ENCODE results near the gene SZT2.
A peak's percentile ranks its signal among the peaks of the same experiment; 100 is the strongest.

SZT2 gene

DNA sequence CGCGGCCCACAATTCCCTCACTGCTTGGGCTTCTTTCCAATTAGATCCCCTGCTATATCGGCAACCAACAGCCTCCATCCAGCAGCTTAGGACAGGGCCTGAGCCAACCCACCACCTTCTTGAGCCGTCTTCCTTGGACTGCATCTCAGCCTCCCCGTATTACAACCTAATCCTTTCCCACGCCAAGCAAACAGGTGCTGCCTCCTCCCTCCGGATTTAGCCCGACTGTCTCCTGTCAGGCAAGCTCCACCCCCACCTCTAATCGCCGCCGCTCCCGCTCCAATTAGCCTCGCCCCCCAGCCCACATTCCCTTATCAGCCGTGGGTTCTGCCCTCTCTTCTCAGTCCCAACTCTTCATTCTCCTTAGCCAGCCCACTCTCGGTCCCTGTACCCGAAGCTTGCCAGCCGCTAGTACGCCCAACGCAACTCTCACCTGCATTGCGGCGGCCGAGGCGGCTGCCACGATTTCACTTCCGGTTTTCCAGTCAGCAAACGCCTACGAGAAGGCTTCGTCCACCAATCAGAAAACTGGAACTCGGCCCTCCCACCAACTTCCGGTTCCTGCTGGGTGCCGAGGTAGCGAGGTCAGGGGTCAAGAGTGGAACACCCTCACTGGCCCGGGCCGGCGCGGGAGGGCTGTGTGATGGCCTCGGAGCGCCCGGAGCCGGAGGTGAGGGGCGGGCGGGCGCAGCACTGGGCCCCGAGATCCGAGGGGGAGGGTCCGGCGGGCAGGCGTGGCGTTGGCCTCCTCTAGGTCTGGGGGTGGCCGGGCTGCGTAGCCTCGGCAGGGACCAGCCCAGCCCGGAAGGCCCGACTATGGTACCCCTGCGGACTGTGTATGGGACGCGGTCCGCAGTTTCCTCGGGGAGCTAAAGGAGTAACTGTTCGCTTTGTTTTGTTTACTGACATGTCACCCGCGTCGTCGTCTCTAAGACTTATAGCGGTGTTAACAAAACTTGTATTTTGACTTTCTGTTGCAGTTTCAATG lies at the start of gene SZT2, which contains the start of gene MED8:
Gene SZT2 (plus strand): TSS at position 574 of the 988 bp plus-strand sequence. CDS start 70 bp downstream, at position 644.
Gene MED8 (minus strand): TSS at position 475 of the 988 bp plus-strand sequence. CDS start 36 bp downstream, at position 439.
- Histone ChIP-seq H3K9ac (peak within 1 kb of the TSS; percentile 67), H3K27me3 (ENCODE audit: control insufficient read depth, insufficient read depth, low read length) (no peaks in the 10 kb centered on the region), H3K4me3 (ENCODE audit: low read depth, low read length) (peak within 1 kb of the TSS; percentile 99), H3K4me2 (ENCODE audit: low read length) (peak within 1 kb of the TSS; percentile 92), H3K4me1 (peaks cover 10% of the 10 kb centered on the region), H3K9me3 (ENCODE audit: control insufficient read depth, low read length) (no peaks in the 10 kb centered on the region), H3K36me3 (ENCODE audit: control insufficient read depth, insufficient read depth, low read length) (no peaks in the 10 kb centered on the region), H3K79me2 (peaks cover 12% of the 10 kb centered on the region), H3K27ac (peak within 1 kb of the TSS; percentile 79), H2AFZ (peak within 1 kb of the TSS; percentile 89)
- TF ChIP-seq, protein P1, sequence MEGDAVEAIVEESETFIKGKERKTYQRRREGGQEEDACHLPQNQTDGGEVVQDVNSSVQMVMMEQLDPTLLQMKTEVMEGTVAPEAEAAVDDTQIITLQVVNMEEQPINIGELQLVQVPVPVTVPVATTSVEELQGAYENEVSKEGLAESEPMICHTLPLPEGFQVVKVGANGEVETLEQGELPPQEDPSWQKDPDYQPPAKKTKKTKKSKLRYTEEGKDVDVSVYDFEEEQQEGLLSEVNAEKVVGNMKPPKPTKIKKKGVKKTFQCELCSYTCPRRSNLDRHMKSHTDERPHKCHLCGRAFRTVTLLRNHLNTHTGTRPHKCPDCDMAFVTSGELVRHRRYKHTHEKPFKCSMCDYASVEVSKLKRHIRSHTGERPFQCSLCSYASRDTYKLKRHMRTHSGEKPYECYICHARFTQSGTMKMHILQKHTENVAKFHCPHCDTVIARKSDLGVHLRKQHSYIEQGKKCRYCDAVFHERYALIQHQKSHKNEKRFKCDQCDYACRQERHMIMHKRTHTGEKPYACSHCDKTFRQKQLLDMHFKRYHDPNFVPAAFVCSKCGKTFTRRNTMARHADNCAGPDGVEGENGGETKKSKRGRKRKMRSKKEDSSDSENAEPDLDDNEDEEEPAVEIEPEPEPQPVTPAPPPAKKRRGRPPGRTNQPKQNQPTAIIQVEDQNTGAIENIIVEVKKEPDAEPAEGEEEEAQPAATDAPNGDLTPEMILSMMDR (IDR thresholded peaks at IDR 0.05): no peak

DNA sequence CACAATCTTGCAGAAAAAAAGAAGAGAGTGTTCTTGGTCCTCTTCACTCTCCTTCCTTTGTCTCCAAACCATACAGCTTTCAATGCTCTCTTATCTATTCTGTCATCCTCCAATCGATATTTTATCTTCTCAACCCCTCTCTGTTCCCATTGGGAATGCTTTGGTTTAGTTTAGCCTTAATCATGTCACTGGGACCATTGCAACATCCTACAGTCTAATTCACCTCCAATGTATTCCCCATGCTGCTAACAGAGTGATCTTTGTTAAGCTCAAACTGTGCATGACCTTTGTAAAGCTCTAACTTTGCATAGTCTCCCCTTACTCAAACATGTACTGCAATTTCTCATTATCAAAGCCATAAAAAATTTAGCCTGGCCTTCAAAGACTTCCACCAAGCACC lies 49.1 kb upstream of the SZT2 start:
- H3K27me3 ChIP-seq (ENCODE audit: control insufficient read depth, insufficient read depth, low read length): no peaks in the 10 kb centered on the region
- H2AFZ ChIP-seq: no peak overlapping the region
- no peak overlapping the region for H3K9ac ChIP-seq

DNA sequence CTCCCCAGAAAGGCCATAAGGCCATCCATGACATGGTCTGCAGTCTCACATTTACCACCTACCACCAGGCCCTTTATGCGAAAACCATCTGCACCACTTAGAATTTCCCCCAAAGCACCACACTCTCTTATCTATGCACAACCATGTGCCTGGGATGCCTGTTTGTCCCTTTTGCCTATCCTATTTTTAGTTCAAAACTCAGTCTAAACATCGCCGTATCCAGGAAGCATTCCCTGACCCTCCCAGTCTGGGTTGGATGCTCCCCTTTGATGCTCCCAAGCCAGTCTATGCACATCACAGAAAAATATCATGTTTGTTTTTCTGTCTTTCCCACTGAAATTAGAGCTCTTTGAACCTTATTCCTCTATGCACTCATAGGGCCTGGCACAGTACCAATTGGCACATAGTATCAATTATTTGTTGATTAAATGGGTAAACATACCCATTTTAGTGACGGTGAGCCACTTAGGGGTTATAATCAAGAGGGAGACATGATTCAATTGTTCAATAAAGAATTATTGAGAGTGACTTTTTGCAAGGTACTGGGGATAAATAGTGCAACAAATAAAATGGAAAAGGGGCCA lies 45.3 kb upstream of the SZT2 start:
- no peak overlapping the region for H3K4me2 ChIP-seq (ENCODE audit: low read length)
- H3K9ac ChIP-seq: no peak overlapping the region
- TF ChIP-seq, protein P1 (IDR thresholded peaks at IDR 0.05): no peak
- no peak overlapping the region for H3K4me3 ChIP-seq (ENCODE audit: low read depth, low read length)
- H2AFZ ChIP-seq: no peak overlapping the region
- no peaks in the 10 kb centered on the region for H3K79me2 ChIP-seq
- H3K9me3 ChIP-seq (ENCODE audit: control insufficient read depth, low read length): no peaks in the 10 kb centered on the region
- H3K4me1 ChIP-seq: peaks cover 3% of the 10 kb centered on the region
- H3K27ac ChIP-seq: no peak overlapping the region
- H3K27me3 ChIP-seq (ENCODE audit: control insufficient read depth, insufficient read depth, low read length): no peaks in the 10 kb centered on the region
- H3K36me3 ChIP-seq (ENCODE audit: control insufficient read depth, insufficient read depth, low read length): no peaks in the 10 kb centered on the region

More for the DNA sequence above, 49.1 kb upstream of the SZT2 start:
- TF ChIP-seq, protein P1 (IDR thresholded peaks at IDR 0.05): no peak
- no peaks in the 10 kb centered on the region for H3K79me2 ChIP-seq
- no peak overlapping the region for H3K4me3 ChIP-seq (ENCODE audit: low read depth, low read length)
- H3K36me3 ChIP-seq (ENCODE audit: control insufficient read depth, insufficient read depth, low read length): no peaks in the 10 kb centered on the region
- no peak overlapping the region for H3K4me2 ChIP-seq (ENCODE audit: low read length)
- no peaks in the 10 kb centered on the region for H3K4me1 ChIP-seq
- H3K27ac ChIP-seq: no peak overlapping the region
- no peaks in the 10 kb centered on the region for H3K9me3 ChIP-seq (ENCODE audit: control insufficient read depth, low read length)

DNA sequence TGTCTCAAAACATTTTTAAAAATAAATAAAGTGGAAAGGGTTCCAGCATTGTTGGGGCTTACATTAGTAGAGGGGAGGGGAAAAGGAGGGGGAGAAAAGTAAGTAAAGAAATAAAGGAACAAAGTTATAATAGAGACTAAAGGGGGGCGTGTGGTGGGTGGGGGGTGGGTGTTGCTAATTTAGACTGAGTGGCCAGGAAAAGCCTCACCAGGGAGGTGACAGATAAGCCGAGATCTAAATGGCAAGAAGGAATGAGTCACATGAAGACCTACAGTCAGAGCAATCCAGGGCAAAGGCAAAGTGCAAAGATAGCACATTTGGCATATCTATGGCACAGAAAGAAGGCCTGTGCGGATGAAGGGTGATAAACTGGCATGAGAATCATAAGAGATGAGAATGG lies 44.6 kb upstream of the SZT2 start:
- Histone ChIP-seq H3K4me2 (ENCODE audit: low read length) (peak overlapping the region; percentile 8), H3K4me1 (peaks cover 3% of the 10 kb centered on the region), H3K27me3 (ENCODE audit: control insufficient read depth, insufficient read depth, low read length) (no peaks in the 10 kb centered on the region), H3K27ac (no peak overlapping the region), H3K79me2 (no peaks in the 10 kb centered on the region), H3K36me3 (ENCODE audit: control insufficient read depth, insufficient read depth, low read length) (no peaks in the 10 kb centered on the region), H3K9ac (no peak overlapping the region), H3K4me3 (ENCODE audit: low read depth, low read length) (no peak overlapping the region), H2AFZ (peak overlapping the region; percentile 29), H3K9me3 (ENCODE audit: control insufficient read depth, low read length) (no peaks in the 10 kb centered on the region)
- TF ChIP-seq, protein P1 (IDR thresholded peaks at IDR 0.05): no peak
